HFF-Myc (cell line): ENCODE data around the gene SNX15.
A peak's percentile ranks its signal among the peaks of the same experiment; 100 is the strongest.
"Not testable (repeated sequence)": the region's sequence is repeated elsewhere in the genome, so short reads cannot be mapped to it uniquely, and the experiment has no call there.

ENCODE experiments used
- DNase-seq: peaks from one replicate; pipeline ENCODE4 v3.0.0-alpha.2; 2011; ENCODE audit warnings: low read depth; ENCODE audit errors: extremely low read depth
- H3K4me3 ChIP-seq: replicated peaks from 2 replicates; pipeline ENCODE4 v1.5.1; 2011; ENCODE audit warnings: low read depth, mild to moderate bottlenecking, control low read depth, low read length
- CTCF ChIP-seq: IDR thresholded peaks from 2 replicates; pipeline ENCODE4 v1.5.1; 2012; ENCODE audit warnings: mild to moderate bottlenecking, low read depth, low read length, control low read depth; ENCODE audit errors: missing control alignments

Gene SNX15

GRCh38 chr11:64996710-64997380 lies 30.4 kb upstream of the SNX15 start, which contains the start of gene BATF2:
Gene BATF2, minus strand, starts transcription at chr11:64996971. Its CDS starts 57 bp downstream, at chr11:64996914.
- peak within 1 kb of the TSS; percentile 39 for H3K4me3 ChIP-seq
- peak; percentile 54 for TF ChIP-seq CTCF
- peak; percentile 66 for DNase-seq

- no peak for DNase-seq
- no peak overlapping the region for H3K4me3 ChIP-seq
Measured at GRCh38 chr11:64998141-64998540, 29.1 kb upstream of the SNX15 start.

GRCh38 chr11:64998690-64999431 lies 28.4 kb upstream of the SNX15 start:
- no peak overlapping the region for H3K4me3 ChIP-seq
- no peak for TF ChIP-seq CTCF
- DNase-seq, result no peak

More at GRCh38 chr11:64998141-64998540, 29.1 kb upstream of the SNX15 start:
- no peak for TF ChIP-seq CTCF

- DNase-seq, result no peak
- no peak for TF ChIP-seq CTCF
- no peak overlapping the region for H3K4me3 ChIP-seq
Measured at GRCh38 chr11:64999478-64999877, 27.8 kb upstream of the SNX15 start.

GRCh38 chr11:65002706-65003105 lies 24.5 kb upstream of the SNX15 start:
- H3K4me3 ChIP-seq, result no peak overlapping the region
- no peak for DNase-seq
- no peak for TF ChIP-seq CTCF

GRCh38 chr11:65003282-65003681 lies 24.0 kb upstream of the SNX15 start:
- DNase-seq, result no peak

GRCh38 chr11:65003968-65004367 lies 23.3 kb upstream of the SNX15 start:
- not testable (repeated sequence) for H3K4me3 ChIP-seq, DNase-seq

More at GRCh38 chr11:65003282-65003681, 24.0 kb upstream of the SNX15 start:
- no peak for TF ChIP-seq CTCF
- H3K4me3 ChIP-seq, result no peak overlapping the region
